Neural cell (in vitro differentiated cells): Measurements from ENCODE around the gene GRAMD4. TPM values are rescaled to one million over a fixed set of nuclear protein-coding genes. Genes with fewer than 3 reads are reported as not detected.

Experiments
- H2AFZ ChIP-seq: fragments of 200-600, 300-800 bp; sonication (generic), shearing (Covaris generic); 2 replicates; pipeline ENCODE4 v1.6.0; 2014; ENCODE audit warnings: low read depth, mild to moderate bottlenecking, antibody characterized with exemption, low read length, moderate library complexity
- H3F3A ChIP-seq: fragments of 200-600 bp; shearing (Covaris generic); 2 replicates; pipeline ENCODE4 v1.6.1; 2016; ENCODE audit warnings: mild to moderate bottlenecking, moderate library complexity, mixed read lengths, antibody characterized with exemption, low read length; ENCODE audit not compliant: insufficient read depth, poor library complexity, severe bottlenecking
- H3K27ac ChIP-seq: fragments of 200-600, 300-800 bp; sonication (generic), shearing (Covaris generic); 2 replicates; pipeline ENCODE4 v1.5.1; 2014; ENCODE audit warnings: mild to moderate bottlenecking, low read length, moderate library complexity
- H3K27me3 ChIP-seq: fragments of 300-800, 200-600 bp; sonication (generic), shearing (Covaris generic); 2 replicates; pipeline ENCODE4 v1.6.0; 2014; ENCODE audit warnings: mild to moderate bottlenecking, low read depth, low read length, moderate library complexity; ENCODE audit not compliant: insufficient read depth
- H3K36me3 ChIP-seq: fragments of 300-800, 200-600 bp; sonication (generic), shearing (Covaris generic); 2 replicates; pipeline ENCODE4 v1.5.1; 2014; ENCODE audit warnings: mild to moderate bottlenecking, antibody characterized with exemption, low read length, moderate library complexity; ENCODE audit not compliant: insufficient read depth
- H3K4me2 ChIP-seq: fragments of 300-800, 200-600 bp; sonication (generic), shearing (Covaris generic); 2 replicates; pipeline ENCODE4 v1.6.0; 2014; ENCODE audit warnings: mild to moderate bottlenecking, low read length
- H3K4me3 ChIP-seq: fragments of 300-800, 200-600 bp; sonication (generic), shearing (Covaris generic); 2 replicates; pipeline ENCODE4 v1.5.1; 2014; ENCODE audit warnings: mild to moderate bottlenecking, low read length, moderate library complexity
- H3K79me2 ChIP-seq: fragments of 200-600 bp; shearing (Covaris generic); replicated peaks from 2 replicates; pipeline ENCODE4 v1.6.0; 2014; ENCODE audit warnings: mild to moderate bottlenecking, low read length, moderate library complexity; ENCODE audit not compliant: insufficient read depth
- H3K9ac ChIP-seq: fragments of 300-800, 200-600 bp; sonication (generic), shearing (Covaris generic); 2 replicates; pipeline ENCODE4 v1.6.1; 2016; ENCODE audit warnings: mild to moderate bottlenecking, low read length, mixed read lengths
- H3K9me2 ChIP-seq: fragments of 200-600 bp; shearing (Covaris generic); 2 replicates; pipeline ENCODE4 v1.6.1; 2016; ENCODE audit warnings: mild to moderate bottlenecking, low read length, mixed read lengths; ENCODE audit not compliant: insufficient read depth
- H3K9me3 ChIP-seq: fragments of 200-600, 300-800 bp; sonication (generic), shearing (Covaris generic); 2 replicates; pipeline ENCODE4 v1.6.1; 2016; ENCODE audit warnings: mild to moderate bottlenecking, mixed run types, low read length, moderate library complexity, mixed read lengths
- H4K20me1 ChIP-seq: fragments of 200-600 bp; shearing (Covaris generic); 2 replicates; pipeline ENCODE4 v1.6.1; 2016; ENCODE audit warnings: mild to moderate bottlenecking, mixed run types; ENCODE audit not compliant: insufficient read depth
- CTCF ChIP-seq: fragments of 450-650 bp; IDR thresholded peaks from 2 replicates; pipeline ENCODE4 v1.5.1; 2014; ENCODE audit warnings: antibody characterized with exemption, mild to moderate bottlenecking, moderate library complexity; ENCODE audit not compliant: poor library complexity, severe bottlenecking
- EP300 ChIP-seq: fragments of 450-650 bp; conservative IDR thresholded peaks from 2 replicates; pipeline ENCODE4 v1.6.1; 2014; ENCODE audit warnings: antibody characterized with exemption, mild to moderate bottlenecking, moderate library complexity; ENCODE audit not compliant: poor library complexity, severe bottlenecking
- EZH2 ChIP-seq: fragments of 200-600, 300-800 bp; shearing (Covaris generic), sonication (generic); IDR thresholded peaks from 2 replicates; pipeline ENCODE4 v1.6.1; 2014; ENCODE audit warnings: antibody characterized with exemption, low read length, borderline replicate concordance, mild to moderate bottlenecking; ENCODE audit not compliant: insufficient read depth, poor library complexity, severe bottlenecking
- MXI1 ChIP-seq: fragments of 450-650 bp; conservative IDR thresholded peaks from 2 replicates; pipeline ENCODE4 v1.6.1; 2014; ENCODE audit warnings: antibody characterized with exemption, mild to moderate bottlenecking; ENCODE audit not compliant: poor library complexity, severe bottlenecking
- POLR2AphosphoS5 ChIP-seq: IDR thresholded peaks from 2 replicates; pipeline ENCODE4 v1.6.1; 2012
- RAD21 ChIP-seq: fragments of 450-650 bp; conservative IDR thresholded peaks from 2 replicates; pipeline ENCODE4 v1.6.1; 2014; ENCODE audit warnings: antibody characterized with exemption, mild to moderate bottlenecking, moderate library complexity
- REST ChIP-seq: IDR thresholded peaks from 2 replicates; pipeline ENCODE4 v1.6.1; 2012; ENCODE audit warnings: borderline replicate concordance
- SMC3 ChIP-seq: fragments of 450-650 bp; conservative IDR thresholded peaks from 2 replicates; pipeline ENCODE4 v1.6.1; 2014; ENCODE audit warnings: antibody characterized with exemption, mild to moderate bottlenecking, moderate library complexity; ENCODE audit not compliant: poor library complexity
- TAF1 ChIP-seq: IDR thresholded peaks from 2 replicates; pipeline ENCODE4 v1.6.1; 2012; ENCODE audit warnings: low read depth
- polyA plus RNA-seq: library from polyadenylated mRNA; depleted of rRNA; stranded (reverse); fragments of >200 nt; gene quantifications from 2 replicates; pipeline ENCODE4 v1.2.3, GENCODE V29; 2014

The GRAMD4 gene
- polyA plus RNA-seq, 1 donor from 2014 or later: 35.6 TPM

- Histone ChIP-seq H3K27ac (no peak overlapping the region), H3K79me2 (no peaks in the 10 kb centered on the region), H3K36me3 (no peaks in the 10 kb centered on the region), H3K4me2 (no peak overlapping the region), H3K9me3 (no peaks in the 10 kb centered on the region), H2AFZ (no peak overlapping the region), H4K20me1 (no peaks in the 10 kb centered on the region), H3K9me2 (no peaks in the 10 kb centered on the region), H3K27me3 (no peaks in the 10 kb centered on the region), H3F3A (no peaks in the 10 kb centered on the region), H3K4me3 (no peak overlapping the region), H3K9ac (no peak overlapping the region)
- no peak for TF ChIP-seq RAD21
- no peak for TF ChIP-seq EZH2
- no peak for TF ChIP-seq MXI1
- TF ChIP-seq CTCF: no peak
- no peak for TF ChIP-seq EP300
- TF ChIP-seq REST: no peak
- TF ChIP-seq POLR2AphosphoS5: no peak
- TF ChIP-seq SMC3: no peak
- TF ChIP-seq TAF1: no peak
Observed at GRCh38 chr22:46706060-46706459, 85.9 kb downstream of the GRAMD4 start.

GRCh38 chr22:46707305-46707704 is 87.1 kb downstream of the GRAMD4 start:
- H3K9me3 ChIP-seq: no peaks in the 10 kb centered on the region
- no peak overlapping the region for H3K27ac ChIP-seq
- no peak overlapping the region for H3K4me2 ChIP-seq
- H3K9ac ChIP-seq: no peak overlapping the region
- H3K27me3 ChIP-seq: no peaks in the 10 kb centered on the region
- H4K20me1 ChIP-seq: no peaks in the 10 kb centered on the region
- TF ChIP-seq MXI1: no peak
- TF ChIP-seq EZH2: no peak
- TF ChIP-seq RAD21: no peak
- TF ChIP-seq SMC3: no peak
- no peak for TF ChIP-seq CTCF
- no peak for TF ChIP-seq REST
- no peak for TF ChIP-seq EP300
- TF ChIP-seq POLR2AphosphoS5: no peak
- TF ChIP-seq TAF1: no peak
- no peak overlapping the region for H3K4me3 ChIP-seq
- no peaks in the 10 kb centered on the region for H3F3A ChIP-seq
- H3K36me3 ChIP-seq: peaks cover 4% of the 10 kb centered on the region
- no peaks in the 10 kb centered on the region for H3K9me2 ChIP-seq
- H2AFZ ChIP-seq: no peak overlapping the region
- no peaks in the 10 kb centered on the region for H3K79me2 ChIP-seq
